DND-41 (cell line): ENCODE data around the gene REV3L.

Experiments
- EZH2 ChIP-seq: IDR thresholded peaks from 3 replicates; pipeline ENCODE4 v1.6.1; 2012; ENCODE audit warnings: borderline replicate concordance, low read depth, mild to moderate bottlenecking, moderate library complexity, low read length, inconsistent platforms; ENCODE audit not compliant: severe bottlenecking
- TF ChIP-seq, protein P1 (sequence below): IDR thresholded peaks from 2 replicates; pipeline ENCODE4 v1.5.1; 2012; ENCODE audit warnings: borderline replicate concordance, low read length, moderate library complexity, mild to moderate bottlenecking; ENCODE audit not compliant: poor library complexity, severe bottlenecking; ENCODE audit errors: extremely low read depth

DNA sequence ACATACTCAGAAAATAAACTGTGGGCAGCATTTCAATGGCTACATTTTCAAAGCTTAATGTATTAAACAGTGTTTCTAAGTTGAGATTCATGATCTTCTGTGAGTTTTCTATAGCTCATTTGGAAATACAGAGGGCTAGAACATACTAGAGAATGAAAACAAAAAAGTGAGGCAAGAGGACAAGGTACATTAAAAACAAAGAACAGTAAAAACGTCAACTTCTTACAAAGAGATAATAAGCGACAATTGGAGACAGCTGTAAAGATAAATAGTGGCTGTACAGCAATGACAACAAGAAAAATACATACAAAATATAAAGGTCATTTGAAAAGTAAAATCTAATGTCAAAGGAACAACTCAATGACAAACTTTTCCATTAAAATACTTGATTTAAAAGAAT, 94.3 kb downstream of the REV3L start:
- TF ChIP-seq, protein P1, sequence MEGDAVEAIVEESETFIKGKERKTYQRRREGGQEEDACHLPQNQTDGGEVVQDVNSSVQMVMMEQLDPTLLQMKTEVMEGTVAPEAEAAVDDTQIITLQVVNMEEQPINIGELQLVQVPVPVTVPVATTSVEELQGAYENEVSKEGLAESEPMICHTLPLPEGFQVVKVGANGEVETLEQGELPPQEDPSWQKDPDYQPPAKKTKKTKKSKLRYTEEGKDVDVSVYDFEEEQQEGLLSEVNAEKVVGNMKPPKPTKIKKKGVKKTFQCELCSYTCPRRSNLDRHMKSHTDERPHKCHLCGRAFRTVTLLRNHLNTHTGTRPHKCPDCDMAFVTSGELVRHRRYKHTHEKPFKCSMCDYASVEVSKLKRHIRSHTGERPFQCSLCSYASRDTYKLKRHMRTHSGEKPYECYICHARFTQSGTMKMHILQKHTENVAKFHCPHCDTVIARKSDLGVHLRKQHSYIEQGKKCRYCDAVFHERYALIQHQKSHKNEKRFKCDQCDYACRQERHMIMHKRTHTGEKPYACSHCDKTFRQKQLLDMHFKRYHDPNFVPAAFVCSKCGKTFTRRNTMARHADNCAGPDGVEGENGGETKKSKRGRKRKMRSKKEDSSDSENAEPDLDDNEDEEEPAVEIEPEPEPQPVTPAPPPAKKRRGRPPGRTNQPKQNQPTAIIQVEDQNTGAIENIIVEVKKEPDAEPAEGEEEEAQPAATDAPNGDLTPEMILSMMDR = no peak
- TF ChIP-seq EZH2 = no peak
